ENCODE data around the gene SPATA16. TPM values are rescaled to one million over a fixed set of nuclear protein-coding genes. Genes with fewer than 3 reads are reported as not detected.
"Not testable (repeated sequence)": the region's sequence is repeated elsewhere in the genome, so short reads cannot be mapped to it uniquely, and the experiment has no call there.

SPATA16 gene
- total RNA-seq, 1 donor from 2014 or later: not detected

DNA sequence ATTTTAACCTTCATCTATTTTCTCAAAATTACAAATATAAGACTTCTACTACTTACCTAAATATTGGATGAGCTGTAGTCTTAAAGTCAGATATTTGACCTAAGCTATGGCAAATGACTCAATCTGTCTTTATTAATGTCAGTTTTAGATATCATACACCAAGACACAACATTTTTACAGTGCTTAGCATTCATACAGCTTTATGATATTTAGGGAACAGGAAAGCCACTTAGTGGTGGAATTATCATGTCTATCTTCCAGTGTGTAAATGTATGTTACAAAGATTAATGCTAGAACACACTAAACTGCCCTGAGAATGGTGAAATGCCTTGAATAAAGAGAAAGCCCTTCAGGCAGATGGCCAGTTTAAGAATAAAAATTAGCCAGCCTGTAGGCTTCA lies 135.0 kb downstream of the SPATA16 start:
- no peak for DNase-seq (ENCODE audit: low read depth in 2 of 2)

DNA sequence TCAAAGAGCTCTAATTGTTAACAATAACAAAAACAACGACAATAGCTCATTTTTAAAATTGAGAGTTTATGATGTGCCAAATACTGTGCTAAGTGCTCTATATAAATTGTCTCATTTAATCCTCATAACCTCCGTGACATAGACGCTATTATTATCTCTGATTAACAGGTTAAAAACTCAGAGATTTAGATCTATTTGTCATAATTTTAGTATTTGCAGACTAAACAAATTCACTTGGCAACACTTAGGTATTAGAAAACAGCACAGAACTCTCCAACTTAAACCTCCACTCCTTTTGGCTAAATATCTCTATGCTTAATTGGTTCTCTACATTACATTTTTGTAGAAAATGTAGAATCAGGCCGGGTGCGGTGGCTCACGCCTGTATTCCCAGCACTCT lies 136.4 kb downstream of the SPATA16 start:
- no peak for DNase-seq (ENCODE audit: low read depth in 2 of 2)

DNA sequence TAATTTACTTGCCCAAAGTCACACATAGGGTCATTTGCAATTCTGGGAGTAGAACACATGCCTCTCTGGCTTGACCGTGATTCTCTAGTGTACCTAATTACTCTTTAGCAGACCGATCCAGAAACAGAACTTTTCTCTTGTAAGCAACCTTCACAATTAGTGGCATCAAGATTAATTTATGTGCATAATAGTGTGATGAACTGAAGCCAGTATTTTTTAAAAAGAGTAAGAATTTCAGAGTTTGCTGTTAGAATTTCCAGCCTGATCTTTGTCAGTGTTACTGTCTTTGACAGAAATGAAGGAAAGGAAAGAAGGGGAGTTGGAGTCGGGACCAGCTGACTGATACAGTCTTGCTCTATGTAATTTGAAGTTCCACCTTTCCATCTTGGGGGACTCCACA lies 137.1 kb downstream of the SPATA16 start:
- no peak for DNase-seq (ENCODE audit: low read depth in 2 of 2)

GRCh38 chr3:173003471-173003870 lies 137.6 kb downstream of the SPATA16 start:
- DNase-seq (ENCODE audit: low read depth in 2 of 2): no peak

DNA sequence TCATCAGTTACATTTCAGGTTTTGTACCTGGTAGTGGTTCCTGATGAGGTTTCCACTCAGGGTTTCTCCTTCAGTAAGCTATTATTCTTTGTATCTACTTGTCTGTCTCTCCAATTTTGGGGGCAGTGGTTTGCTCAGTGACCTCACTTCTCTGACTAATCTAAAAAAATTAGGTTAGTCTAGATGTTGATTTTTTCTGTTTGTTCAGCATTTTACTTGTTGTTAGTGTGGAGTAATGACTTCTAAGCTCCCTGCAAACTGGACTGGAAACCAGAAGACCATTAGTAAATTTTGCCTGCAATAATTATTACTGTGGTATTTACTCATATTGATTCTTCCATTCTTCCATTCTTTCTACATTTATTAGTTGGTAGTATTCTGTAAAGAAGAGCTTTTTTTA lies 139.4 kb downstream of the SPATA16 start:
- no peak for DNase-seq (ENCODE audit: low read depth in 2 of 2)

DNA sequence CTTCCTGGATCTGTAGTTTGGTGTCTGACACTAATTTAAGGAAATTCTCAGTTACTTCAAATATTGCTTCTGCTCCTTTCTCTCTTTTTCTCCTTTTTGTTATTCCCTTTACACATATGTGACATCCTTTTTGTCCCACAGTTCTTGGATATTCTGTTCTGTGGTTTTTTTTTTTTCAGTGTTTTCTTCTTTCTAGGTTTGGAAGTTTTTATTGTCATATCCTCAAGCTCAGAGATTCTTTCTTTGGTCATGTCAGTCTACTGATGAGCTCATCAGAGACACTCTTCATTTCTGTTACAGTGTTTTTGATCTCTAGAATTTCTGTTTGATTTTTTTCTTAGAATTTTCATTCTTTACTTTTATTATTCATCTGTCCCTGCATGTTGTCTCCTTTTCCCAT lies 140.5 kb downstream of the SPATA16 start:
- DNase-seq (ENCODE audit: low read depth in 2 of 2): no peak

DNA sequence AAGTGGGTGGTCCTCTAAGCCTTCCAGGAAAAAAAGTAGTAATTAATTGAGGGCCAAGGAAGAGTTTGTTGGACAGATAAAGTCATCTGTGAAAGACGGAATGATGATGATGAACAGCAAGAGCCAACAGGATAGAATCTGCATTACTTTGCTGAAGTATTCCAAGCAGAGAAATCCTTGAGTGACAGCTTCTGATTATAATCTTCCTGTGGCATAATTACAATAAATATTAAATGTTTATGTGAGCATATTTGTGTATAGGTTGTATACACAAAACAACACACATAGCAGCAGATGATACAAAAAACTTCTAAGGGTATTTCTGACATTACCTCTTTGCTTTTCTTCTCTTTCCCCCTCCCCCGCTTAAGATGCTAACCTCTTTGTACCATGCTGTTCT lies 147.6 kb downstream of the SPATA16 start:
- DNase-seq (ENCODE audit: low read depth in 2 of 2): no peak

- DNase-seq (ENCODE audit: low read depth in 2 of 2): no peak
Measured at GRCh38 chr3:172991424-172991996, 149.5 kb downstream of the SPATA16 start.

DNA sequence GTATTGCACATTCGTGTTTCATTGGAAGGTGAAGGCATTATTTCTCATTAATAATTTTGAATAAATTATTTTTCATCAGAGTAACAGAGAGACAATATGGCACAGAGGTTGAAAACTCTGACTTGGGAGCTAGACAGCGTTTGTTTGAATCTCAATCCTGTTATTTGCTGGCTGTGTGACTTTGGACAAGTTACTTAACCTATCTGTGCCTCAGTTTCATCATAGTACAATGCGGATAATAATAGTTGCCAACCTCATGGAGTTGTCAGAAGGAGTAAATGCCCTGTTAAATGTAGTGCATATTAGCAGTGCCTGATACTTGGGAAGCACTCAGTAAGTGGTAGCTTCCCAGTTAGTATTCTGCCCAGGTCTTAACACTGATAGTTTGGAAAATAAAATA lies 151.7 kb downstream of the SPATA16 start:
- no peak for DNase-seq (ENCODE audit: low read depth in 2 of 2)

- DNase-seq (ENCODE audit: low read depth in 2 of 2): peak in 1 of 2 donors; percentile 4
Measured at GRCh38 chr3:172987273-172987672, 153.8 kb downstream of the SPATA16 start.

GRCh38 chr3:172984914-172985313 lies 156.1 kb downstream of the SPATA16 start:
- DNase-seq (ENCODE audit: low read depth in 2 of 2): no peak

- peak in 1 of 2 donors; percentile 5 for DNase-seq (ENCODE audit: low read depth in 2 of 2)
Measured at GRCh38 chr3:172982736-172983364, 158.2 kb downstream of the SPATA16 start.

DNA sequence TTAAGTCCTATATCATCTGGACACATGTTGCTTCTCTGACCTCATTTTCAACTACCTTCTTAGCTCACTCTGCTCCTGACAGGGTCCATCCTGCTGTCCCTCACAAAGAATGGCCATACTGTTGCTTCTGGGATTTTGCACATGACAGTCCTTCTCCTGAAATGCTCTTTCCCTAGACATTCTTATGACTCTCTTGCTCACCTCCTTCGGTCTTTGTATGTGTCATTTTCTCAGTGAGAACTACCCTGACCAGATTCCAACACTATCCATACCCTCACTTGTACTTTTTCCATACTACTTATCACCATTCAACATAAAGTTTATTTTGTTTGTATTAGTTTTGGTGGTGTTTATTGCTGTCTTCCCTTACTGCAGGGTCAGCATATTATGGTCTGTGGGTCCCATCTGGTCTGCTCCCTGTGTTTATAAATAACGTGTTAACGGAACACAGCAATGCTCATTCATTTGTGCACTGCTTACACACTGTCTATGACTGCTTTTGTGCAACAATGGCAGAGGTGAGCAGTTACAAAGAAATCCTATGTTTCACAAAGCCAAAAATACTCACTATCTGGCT lies 159.5 kb downstream of the SPATA16 start:
- DNase-seq (ENCODE audit: low read depth in 2 of 2): no peak

DNA sequence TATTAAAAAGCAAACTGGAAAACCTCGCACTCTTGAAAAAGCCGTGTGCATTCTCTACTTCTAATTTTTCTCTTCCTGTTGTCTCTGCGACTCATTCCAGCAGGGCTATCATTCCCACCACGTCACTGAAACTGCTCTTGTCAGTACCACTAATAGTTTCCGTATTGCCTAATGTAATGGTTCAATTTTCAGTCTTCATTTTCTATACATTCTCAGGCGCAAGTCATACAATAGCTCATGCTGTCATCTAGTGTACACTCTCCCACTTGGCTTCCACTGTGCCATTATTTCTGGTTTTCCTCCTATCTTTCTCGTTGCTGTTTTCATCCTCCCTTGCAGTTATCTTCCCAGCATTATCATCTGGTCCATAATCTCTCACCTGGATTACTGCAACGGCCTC lies 160.2 kb downstream of the SPATA16 start:
- peak in 1 of 2 donors; percentile 43 for DNase-seq (ENCODE audit: low read depth in 2 of 2)

DNA sequence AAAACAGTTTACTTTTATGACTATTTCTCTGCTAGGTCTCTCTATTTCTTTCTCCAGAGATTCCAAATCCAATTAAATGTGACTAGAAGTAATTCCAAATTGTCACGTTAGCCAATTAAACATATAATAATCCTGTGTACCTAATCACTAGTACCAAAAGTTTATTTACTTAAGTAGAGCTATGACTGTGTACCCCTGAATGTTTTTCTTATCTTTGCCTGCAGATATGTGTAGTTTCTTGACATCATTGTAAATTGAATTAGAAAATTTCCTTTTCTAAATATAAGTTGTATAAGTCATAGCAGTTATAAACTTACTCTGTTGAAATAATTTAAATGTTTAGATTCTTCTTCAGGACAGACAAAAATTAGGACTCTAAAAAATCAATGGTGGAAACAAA lies 163.3 kb downstream of the SPATA16 start:
- no peak for DNase-seq (ENCODE audit: low read depth in 2 of 2)

DNA sequence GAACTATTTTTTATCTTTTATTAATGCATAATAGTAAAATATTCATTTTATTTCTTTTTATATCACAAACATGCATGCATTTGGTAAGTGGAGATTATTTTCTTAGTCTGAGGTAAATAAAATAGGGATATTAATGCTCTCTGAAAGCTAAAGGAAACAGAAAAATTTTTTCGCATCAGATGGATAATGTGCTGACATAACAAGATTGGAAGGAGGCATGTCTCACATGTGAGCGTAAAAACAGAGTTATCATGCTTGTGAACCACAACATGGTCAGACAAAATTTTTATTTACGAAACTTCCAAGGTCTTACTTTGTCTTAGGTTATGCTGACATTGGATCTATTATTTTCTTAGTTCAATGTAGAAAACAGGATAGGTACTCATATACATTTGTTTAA lies 166.1 kb downstream of the SPATA16 start:
- no peak for DNase-seq (ENCODE audit: low read depth in 2 of 2)

DNA sequence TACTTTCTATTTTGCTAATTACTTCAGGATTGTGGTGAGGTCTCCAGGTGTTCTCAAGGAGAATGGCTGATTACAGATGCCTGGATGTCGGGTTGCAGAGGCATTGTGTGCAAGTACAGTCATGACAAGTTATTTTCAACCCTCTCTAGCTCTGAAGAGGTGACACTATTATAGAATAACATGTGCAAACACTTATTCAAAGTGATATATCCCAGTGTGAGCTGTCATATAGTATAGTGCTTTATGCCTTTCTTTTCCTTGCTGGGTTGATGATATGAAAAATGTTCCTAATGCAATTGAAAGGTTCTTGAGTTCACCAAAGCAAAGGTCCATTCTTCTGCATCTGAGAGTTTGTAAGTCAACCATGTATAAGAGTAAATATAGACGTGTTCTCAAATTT lies 167.2 kb downstream of the SPATA16 start:
- DNase-seq (ENCODE audit: low read depth in 2 of 2): no peak

GRCh38 chr3:172972717-172973116 lies 168.3 kb downstream of the SPATA16 start:
- no peak for DNase-seq (ENCODE audit: low read depth in 2 of 2)

- no peak for DNase-seq (ENCODE audit: low read depth in 2 of 2)
Measured at GRCh38 chr3:172972067-172972466, 169.0 kb downstream of the SPATA16 start.

DNA sequence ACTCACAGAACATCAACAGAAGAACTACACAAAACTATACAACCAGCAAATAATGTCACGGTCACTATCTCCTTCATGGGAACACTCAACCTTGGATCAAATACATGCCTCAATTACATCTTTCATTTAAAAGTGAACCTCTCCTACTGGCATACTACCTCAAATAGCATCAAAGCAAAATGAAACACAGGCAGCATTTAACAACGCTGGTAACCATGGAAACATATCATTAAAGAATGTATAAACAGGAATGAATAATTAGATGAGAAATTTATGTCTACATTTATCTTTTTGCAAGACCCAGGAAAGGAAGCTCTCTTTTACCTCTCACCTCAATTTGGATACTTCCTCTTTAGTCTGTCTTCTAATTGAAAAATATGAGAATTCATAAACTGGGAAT lies 172.4 kb downstream of the SPATA16 start:
- DNase-seq (ENCODE audit: low read depth in 2 of 2): no peak

- no peak for DNase-seq (ENCODE audit: low read depth in 2 of 2)
Measured at GRCh38 chr3:172965256-172965655, 175.8 kb downstream of the SPATA16 start.

GRCh38 chr3:172960626-172961182 lies 180.3 kb downstream of the SPATA16 start:
- not testable (repeated sequence) for DNase-seq (ENCODE audit: low read depth in 2 of 2)

GRCh38 chr3:172958565-172958964 lies 182.5 kb downstream of the SPATA16 start:
- no peak for DNase-seq (ENCODE audit: low read depth in 2 of 2)
